Liver (tissue), 9 donors: ENCODE measurements around the gene FMO2. TPM values are rescaled to one million over a fixed set of nuclear protein-coding genes. Genes with fewer than 3 reads are reported as not detected.

Source experiments
- DNase-seq: peaks from one replicate; pipeline ENCODE4 v3.0.0-alpha.2; 2017; ENCODE audit warnings: low spot score
- H3K27ac ChIP-seq, 2 donors: one replicate each; pipeline ENCODE4 v1.7.0; 2013; ENCODE audit warnings: inconsistent platforms in 2 of 2, low read length in 2 of 2, control low read depth in 1 of 2, low read depth in 1 of 2, mild to moderate bottlenecking in 1 of 2
- H3K27me3 ChIP-seq, 4 donors: one replicate each; pipeline versions ENCODE4 v1.6.1 to v1.7.0; 2013; ENCODE audit warnings: low read length in 3 of 4, inconsistent platforms in 1 of 4, mild to moderate bottlenecking in 1 of 4, moderate library complexity in 1 of 4; ENCODE audit not compliant: control insufficient read depth in 4 of 4, insufficient read depth in 4 of 4
- H3K36me3 ChIP-seq, 4 donors: one replicate each; pipeline versions ENCODE4 v1.6.1 to v1.7.0; 2013; ENCODE audit warnings: low read length in 3 of 4, mild to moderate bottlenecking in 3 of 4, low read depth in 1 of 4, moderate library complexity in 1 of 4; ENCODE audit not compliant: control insufficient read depth in 4 of 4, insufficient read depth in 3 of 4
- H3K4me1 ChIP-seq, 4 donors: one replicate each; pipeline versions ENCODE4 v1.6.1 to v1.7.0; 2013; ENCODE audit warnings: low read length in 3 of 4, mild to moderate bottlenecking in 3 of 4, moderate library complexity in 1 of 4; ENCODE audit not compliant: control insufficient read depth in 4 of 4, insufficient read depth in 4 of 4
- H3K4me3 ChIP-seq, 3 donors: one replicate each; pipeline versions ENCODE4 v1.6.1 to v1.7.0; 2013; ENCODE audit warnings: low read length in 3 of 3, control low read depth in 1 of 3, low read depth in 1 of 3, mild to moderate bottlenecking in 1 of 3
- H3K9ac ChIP-seq, 2 donors: one replicate each; pipeline ENCODE4 v1.7.0; 2013; ENCODE audit warnings: low read length in 2 of 2, mild to moderate bottlenecking in 2 of 2, moderate library complexity in 2 of 2, control low read depth in 1 of 2, low read depth in 1 of 2
- H3K9me3 ChIP-seq, 4 donors: one replicate each; pipeline versions ENCODE4 v1.6.1 to v1.7.0; 2013; ENCODE audit warnings: low read length in 3 of 4; ENCODE audit not compliant: control insufficient read depth in 4 of 4
- FOXA2 ChIP-seq: IDR thresholded peaks from 2 replicates; pipeline ENCODE4 v1.6.1; 2016; ENCODE audit warnings: antibody characterized with exemption
- GABPA ChIP-seq, 2 donors: IDR thresholded peaks in 1 of 2; conservative IDR thresholded peaks in 1 of 2; 2 replicates each; pipeline ENCODE4 v1.6.1; 2016; ENCODE audit warnings: antibody characterized with exemption in 2 of 2, mild to moderate bottlenecking in 1 of 2, moderate library complexity in 1 of 2
- HNF4A ChIP-seq, 2 donors: conservative IDR thresholded peaks; 2 replicates each; pipeline ENCODE4 v1.6.1; 2016; ENCODE audit warnings: antibody characterized with exemption in 2 of 2, mild to moderate bottlenecking in 2 of 2
- HNF4G ChIP-seq: IDR thresholded peaks from 2 replicates; pipeline ENCODE4 v1.6.1; 2016; ENCODE audit warnings: antibody characterized with exemption
- JUND ChIP-seq, 2 donors: IDR thresholded peaks; 2 replicates each; pipeline ENCODE4 v1.6.1; 2016; ENCODE audit warnings: antibody characterized with exemption in 2 of 2
- MAX ChIP-seq: IDR thresholded peaks from 2 replicates; pipeline ENCODE4 v1.6.1; 2016; ENCODE audit warnings: antibody characterized with exemption
- NR2F2 ChIP-seq: IDR thresholded peaks from 2 replicates; pipeline ENCODE4 v1.6.1; 2016; ENCODE audit warnings: antibody characterized with exemption
- RAD21 ChIP-seq, 2 donors: IDR thresholded peaks; 2 replicates each; pipeline ENCODE4 v1.6.1; 2016; ENCODE audit warnings: antibody characterized with exemption in 2 of 2, mild to moderate bottlenecking in 2 of 2
- RXRA ChIP-seq, 2 donors: IDR thresholded peaks; 2 replicates each; pipeline ENCODE4 v1.6.1; 2017 to 2018; ENCODE audit warnings: antibody characterized with exemption in 2 of 2, mild to moderate bottlenecking in 1 of 2
- WGBS: extraction: QIAGEN DNeasy Blood & Tissue Kit; methylation state at CpG from one replicate; pipeline ENCODE4 v1.1.7; 2013; 5-methylcytosine and 5-hydroxymethylcytosine counted together
- polyA plus RNA-seq, 2 donors: library from polyadenylated mRNA; stranded (reverse) in 1 of 2; unstranded in 1 of 2; fragments of 200-250 nt in 1 of 2; fragments of >200 nt in 1 of 2; fragmentation: Nextera tagmentation in 1 of 2; extraction: Ambion mirVana in 1 of 2; gene quantifications; one replicate each; pipeline versions ENCODE4 v1.2.1 to v1.2.3, GENCODE V29; 2013 to 2015
- total RNA-seq, 2 donors: library from RNA; depleted of rRNA; stranded (reverse); fragments of >200 nt; gene quantifications; one replicate each; pipeline ENCODE4 v1.2.3, GENCODE V29; 2014
- TF ChIP-seq, protein P1 (sequence below): IDR thresholded peaks from 2 replicates; pipeline ENCODE4 v1.6.1; 2016; ENCODE audit warnings: antibody characterized with exemption
- TF ChIP-seq, protein P2 (sequence below): IDR thresholded peaks from 2 replicates; pipeline ENCODE4 v1.6.1; 2016; ENCODE audit warnings: antibody characterized with exemption, mild to moderate bottlenecking
- TF ChIP-seq, protein P3 (sequence below): fragments of 150-350 bp; IDR thresholded peaks from 2 replicates; pipeline ENCODE4 v1.5.1; 2017; ENCODE audit warnings: improper control_type of control experiment, low read depth, low read length; ENCODE audit not compliant: missing input control
- donor health status: healthy.
- donor health status: healthy.
- donor health status: healthy.
- donor health status: healthy.
- donor health status: healthy.

FMO2 gene
- total and polyA plus RNA-seq, 4 donors = 0.14 to 1.6 (median 1.1) TPM

DNA sequence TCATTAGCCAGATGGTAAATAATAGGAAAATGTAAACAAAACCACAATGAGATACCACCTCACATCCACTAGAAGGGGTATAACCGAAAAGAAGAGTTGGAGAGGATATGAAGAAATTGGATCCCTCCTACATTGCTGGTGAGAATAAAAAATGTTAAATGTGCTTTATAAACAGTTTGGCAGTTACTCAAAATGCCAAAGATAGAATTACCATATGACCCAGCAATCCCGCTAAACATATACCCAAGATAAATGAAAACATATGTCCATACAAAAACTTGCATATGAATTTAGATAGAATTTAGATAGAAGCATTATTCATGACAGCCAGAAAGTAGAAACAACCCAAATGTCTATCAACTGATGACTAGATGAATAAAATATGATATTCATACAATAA, 4.4 kb upstream of the FMO2 start:
- DNase-seq = no peak
- Histone ChIP-seq H3K4me1 (peaks cover 2 to 9% (median 6%) of the 10 kb centered on the region in 4 donors), H3K9ac (no peak overlapping the region), H3K27me3 (no peaks in the 10 kb centered on the region), H3K27ac (no peak overlapping the region), H3K4me3 (no peak overlapping the region), H3K9me3 (no peaks in the 10 kb centered on the region), H3K36me3 (no peaks in the 10 kb centered on the region)
- TF ChIP-seq HNF4G = no peak
- TF ChIP-seq GABPA (IDR thresholded peaks at IDR 0.05 in 1 of 2, conservative IDR thresholded peaks at IDR 0.05 in 1 of 2) = no peak
- no peak for TF ChIP-seq MAX
- TF ChIP-seq NR2F2 = no peak
- 97% methylated on average over 2 of the region's 2 CpGs for WGBS

- DNase-seq = peak; percentile 40
- H3K4me1 ChIP-seq = peaks cover 4 to 7% (median 6%) of the 10 kb centered on the region in 4 donors
- H3K36me3 ChIP-seq = no peaks in the 10 kb centered on the region
- no peaks in the 10 kb centered on the region for H3K27me3 ChIP-seq
- WGBS = 27% methylated on average over 11 of the region's 11 CpGs
- TF ChIP-seq FOXA2 (peak; percentile 13), MAX (no peak), RAD21 (IDR thresholded peaks at IDR 0.05) (peak; percentile 89 to 92), JUND (IDR thresholded peaks at IDR 0.05) (no peak), RXRA (IDR thresholded peaks at IDR 0.05) (peak in 1 of 2 donors; percentile 16), HNF4A (conservative IDR thresholded peaks at IDR 0.05) (peak; percentile 4 to 16)
- TF ChIP-seq, protein P1, sequence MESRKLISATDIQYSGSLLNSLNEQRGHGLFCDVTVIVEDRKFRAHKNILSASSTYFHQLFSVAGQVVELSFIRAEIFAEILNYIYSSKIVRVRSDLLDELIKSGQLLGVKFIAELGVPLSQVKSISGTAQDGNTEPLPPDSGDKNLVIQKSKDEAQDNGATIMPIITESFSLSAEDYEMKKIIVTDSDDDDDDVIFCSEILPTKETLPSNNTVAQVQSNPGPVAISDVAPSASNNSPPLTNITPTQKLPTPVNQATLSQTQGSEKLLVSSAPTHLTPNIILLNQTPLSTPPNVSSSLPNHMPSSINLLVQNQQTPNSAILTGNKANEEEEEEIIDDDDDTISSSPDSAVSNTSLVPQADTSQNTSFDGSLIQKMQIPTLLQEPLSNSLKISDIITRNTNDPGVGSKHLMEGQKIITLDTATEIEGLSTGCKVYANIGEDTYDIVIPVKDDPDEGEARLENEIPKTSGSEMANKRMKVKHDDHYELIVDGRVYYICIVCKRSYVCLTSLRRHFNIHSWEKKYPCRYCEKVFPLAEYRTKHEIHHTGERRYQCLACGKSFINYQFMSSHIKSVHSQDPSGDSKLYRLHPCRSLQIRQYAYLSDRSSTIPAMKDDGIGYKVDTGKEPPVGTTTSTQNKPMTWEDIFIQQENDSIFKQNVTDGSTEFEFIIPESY = no peak
- TF ChIP-seq, protein P2, sequence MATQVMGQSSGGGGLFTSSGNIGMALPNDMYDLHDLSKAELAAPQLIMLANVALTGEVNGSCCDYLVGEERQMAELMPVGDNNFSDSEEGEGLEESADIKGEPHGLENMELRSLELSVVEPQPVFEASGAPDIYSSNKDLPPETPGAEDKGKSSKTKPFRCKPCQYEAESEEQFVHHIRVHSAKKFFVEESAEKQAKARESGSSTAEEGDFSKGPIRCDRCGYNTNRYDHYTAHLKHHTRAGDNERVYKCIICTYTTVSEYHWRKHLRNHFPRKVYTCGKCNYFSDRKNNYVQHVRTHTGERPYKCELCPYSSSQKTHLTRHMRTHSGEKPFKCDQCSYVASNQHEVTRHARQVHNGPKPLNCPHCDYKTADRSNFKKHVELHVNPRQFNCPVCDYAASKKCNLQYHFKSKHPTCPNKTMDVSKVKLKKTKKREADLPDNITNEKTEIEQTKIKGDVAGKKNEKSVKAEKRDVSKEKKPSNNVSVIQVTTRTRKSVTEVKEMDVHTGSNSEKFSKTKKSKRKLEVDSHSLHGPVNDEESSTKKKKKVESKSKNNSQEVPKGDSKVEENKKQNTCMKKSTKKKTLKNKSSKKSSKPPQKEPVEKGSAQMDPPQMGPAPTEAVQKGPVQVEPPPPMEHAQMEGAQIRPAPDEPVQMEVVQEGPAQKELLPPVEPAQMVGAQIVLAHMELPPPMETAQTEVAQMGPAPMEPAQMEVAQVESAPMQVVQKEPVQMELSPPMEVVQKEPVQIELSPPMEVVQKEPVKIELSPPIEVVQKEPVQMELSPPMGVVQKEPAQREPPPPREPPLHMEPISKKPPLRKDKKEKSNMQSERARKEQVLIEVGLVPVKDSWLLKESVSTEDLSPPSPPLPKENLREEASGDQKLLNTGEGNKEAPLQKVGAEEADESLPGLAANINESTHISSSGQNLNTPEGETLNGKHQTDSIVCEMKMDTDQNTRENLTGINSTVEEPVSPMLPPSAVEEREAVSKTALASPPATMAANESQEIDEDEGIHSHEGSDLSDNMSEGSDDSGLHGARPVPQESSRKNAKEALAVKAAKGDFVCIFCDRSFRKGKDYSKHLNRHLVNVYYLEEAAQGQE = no peak
- TF ChIP-seq, protein P3, sequence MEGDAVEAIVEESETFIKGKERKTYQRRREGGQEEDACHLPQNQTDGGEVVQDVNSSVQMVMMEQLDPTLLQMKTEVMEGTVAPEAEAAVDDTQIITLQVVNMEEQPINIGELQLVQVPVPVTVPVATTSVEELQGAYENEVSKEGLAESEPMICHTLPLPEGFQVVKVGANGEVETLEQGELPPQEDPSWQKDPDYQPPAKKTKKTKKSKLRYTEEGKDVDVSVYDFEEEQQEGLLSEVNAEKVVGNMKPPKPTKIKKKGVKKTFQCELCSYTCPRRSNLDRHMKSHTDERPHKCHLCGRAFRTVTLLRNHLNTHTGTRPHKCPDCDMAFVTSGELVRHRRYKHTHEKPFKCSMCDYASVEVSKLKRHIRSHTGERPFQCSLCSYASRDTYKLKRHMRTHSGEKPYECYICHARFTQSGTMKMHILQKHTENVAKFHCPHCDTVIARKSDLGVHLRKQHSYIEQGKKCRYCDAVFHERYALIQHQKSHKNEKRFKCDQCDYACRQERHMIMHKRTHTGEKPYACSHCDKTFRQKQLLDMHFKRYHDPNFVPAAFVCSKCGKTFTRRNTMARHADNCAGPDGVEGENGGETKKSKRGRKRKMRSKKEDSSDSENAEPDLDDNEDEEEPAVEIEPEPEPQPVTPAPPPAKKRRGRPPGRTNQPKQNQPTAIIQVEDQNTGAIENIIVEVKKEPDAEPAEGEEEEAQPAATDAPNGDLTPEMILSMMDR = peak; percentile 84
- no peak overlapping the region for H3K27ac ChIP-seq
- H3K9me3 ChIP-seq = no peaks in the 10 kb centered on the region
- no peak overlapping the region for H3K9ac ChIP-seq
- H3K4me3 ChIP-seq = peak overlapping the region in 2 of 3 donors; percentile 18 to 31
These were observed 3.5 kb downstream of the FMO2 start for GRCh38 chr1:171188388-171189266.
